Panc1 (cell line): Measurements from ENCODE around the gene KCP. TPM values are rescaled to one million over a fixed set of nuclear protein-coding genes. Genes with fewer than 3 reads are reported as not detected.

ENCODE experiments used
- ATAC-seq: fragments of 200-7000 bp; cut with Tn5 transposase; 2 replicates; pipeline ENCODE4 v1.9.1; 2020; ENCODE audit warnings: mild to moderate bottlenecking, moderate library complexity
- BruUV-seq: library from RNA; stranded (reverse); fragments of 400-500 nt; replicated peaks from 2 replicates; lab custom pipeline; 2021; lab: Mats Ljungman, UMichigan
- CTCF ChIA-PET: fragments of 300-600 bp; sonication (Branson Sonifier 250); formaldehyde crosslinking; loops from one replicate; lab custom pipeline; 2022; ENCODE audit warnings: antibody characterized with exemption; lab: Charles Lee
- POLR2A ChIA-PET: fragments of 300-600 bp; sonication (Branson Sonifier 250); formaldehyde crosslinking; loops from one replicate; lab custom pipeline; 2022; ENCODE audit warnings: antibody characterized with exemption; lab: Charles Lee
- DNase-seq: peaks from one replicate; pipeline ENCODE4 v3.0.0-alpha.2; 2010; ENCODE audit warnings: low read depth, low spot score
- H3K27ac ChIP-seq: 2 replicates; pipeline ENCODE4 v1.5.1; 2011; ENCODE audit warnings: mild to moderate bottlenecking, low read length, inconsistent platforms
- H3K27me3 ChIP-seq: fragments of 200-500 bp; sonication (Bioruptor generic); 2 replicates; pipeline ENCODE4 v1.6.0; 2014; ENCODE audit warnings: low read length, inconsistent platforms; ENCODE audit not compliant: control insufficient read depth, insufficient read depth
- H3K36me3 ChIP-seq: fragments of 200-500 bp; sonication (Bioruptor generic); 2 replicates; pipeline ENCODE4 v1.5.1; 2014; ENCODE audit warnings: inconsistent platforms, mild to moderate bottlenecking, low read length, moderate library complexity; ENCODE audit not compliant: control insufficient read depth, insufficient read depth
- H3K4me1 ChIP-seq: 2 replicates; pipeline ENCODE4 v1.5.1; 2011; ENCODE audit warnings: inconsistent platforms, mild to moderate bottlenecking, low read length, moderate library complexity; ENCODE audit not compliant: control insufficient read depth, insufficient read depth
- H3K4me3 ChIP-seq, 2 experiments: 2 replicates each; pipeline ENCODE4 v1.5.1; 2011 to 2012; ENCODE audit warnings: low read depth in 2 of 2, low read length in 2 of 2, mild to moderate bottlenecking in 2 of 2, inconsistent platforms in 1 of 2, moderate library complexity in 1 of 2
- H3K9me3 ChIP-seq: fragments of 200-500 bp; sonication (Bioruptor generic); 2 replicates; pipeline ENCODE4 v1.5.1; 2014; ENCODE audit warnings: low read depth, mild to moderate bottlenecking, inconsistent platforms, low read length, moderate library complexity; ENCODE audit not compliant: control insufficient read depth, insufficient read depth
- POLR2AphosphoS5 ChIP-seq: IDR thresholded peaks from 2 replicates; pipeline ENCODE4 v1.6.1; 2012; ENCODE audit warnings: mild to moderate bottlenecking, low read depth, low read length, moderate library complexity
- SIN3A ChIP-seq: IDR thresholded peaks from 2 replicates; pipeline ENCODE4 v1.6.1; 2012; ENCODE audit warnings: low read depth, mild to moderate bottlenecking, low read length, moderate library complexity, borderline replicate concordance; ENCODE audit not compliant: insufficient read depth
- TCF7L2 ChIP-seq: IDR thresholded peaks from 2 replicates; pipeline ENCODE4 v1.6.1; 2011; ENCODE audit warnings: mild to moderate bottlenecking, low read depth, low read length, inconsistent platforms
- in situ Hi-C: cut with HindIII; loops from 2 replicates; pipeline ENCODE4 v1.10.0; 2016; ENCODE audit warnings: low sequenced_read_pairs, low pct_unique_long_range_greater_than_20kb
- intact Hi-C: fragments of 100-400 bp; cut with micrococcal nuclease; formaldehyde crosslinking; loops from one replicate; pipeline ENCODE4 v1.10.0; 2022; ENCODE audit not compliant: unreplicated experiment
- total RNA-seq: library from RNA; stranded (reverse); gene quantifications from one replicate; pipeline ENCODE4 v1.2.1, GENCODE V29; 2021; ENCODE audit not compliant: unreplicated experiment
- TF ChIP-seq, protein P1 (sequence below): fragments of 450-650 bp; IDR thresholded peaks from 2 replicates; pipeline ENCODE4 v1.5.1; 2017; ENCODE audit warnings: mild to moderate bottlenecking
- TF ChIP-seq, protein P2 (sequence below), 2 experiments: IDR thresholded peaks; 2 replicates each; pipeline ENCODE4 v1.6.1; 2011 to 2012; ENCODE audit warnings: low read depth in 2 of 2, control low read depth in 1 of 2, low read length in 1 of 2, mild to moderate bottlenecking in 1 of 2, moderate library complexity in 1 of 2; ENCODE audit not compliant: insufficient read depth in 1 of 2

KCP gene
- total RNA-seq, 1 experiment from 2014 or later, result 0.13 TPM

DNA sequence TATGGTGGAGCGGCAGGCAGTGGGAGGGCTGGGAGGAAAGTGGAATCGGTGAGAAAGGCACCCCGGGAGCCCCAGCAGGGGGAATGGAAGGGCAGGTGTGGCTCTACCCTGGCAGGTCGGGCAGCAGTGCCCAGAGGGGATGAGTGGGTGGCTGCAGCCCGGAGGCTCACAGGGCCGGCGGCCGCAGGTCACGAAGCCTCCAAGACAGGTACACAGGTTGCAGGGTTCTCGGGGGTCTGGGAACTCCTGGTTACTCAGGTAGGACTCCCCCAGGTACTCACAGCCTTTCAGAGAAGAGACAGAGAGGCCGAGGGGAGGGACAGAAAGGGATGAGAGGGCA, 21.8 kb downstream of the KCP start:
- POLR2A ChIA-PET, result no interaction called here
- in situ Hi-C loops, result no loop called here
- no peak for DNase-seq
- CTCF ChIA-PET, result interaction anchor here (0.7 kb wide), 1 partner anchor 211 kb away, joined by 8 read pairs; no protein-coding TSS in a partner anchor
- no TSS peak for BruUV-seq
- Histone ChIP-seq H3K9me3 (no peaks in the 10 kb centered on the region), H3K36me3 (no peaks in the 10 kb centered on the region), H3K27ac (no peak overlapping the region), H3K27me3 (no peaks in the 10 kb centered on the region), H3K4me3 (no peak overlapping the region), H3K4me1 (no peaks in the 10 kb centered on the region; the same call in 1 of the 2 replicates)
- TF ChIP-seq, protein P1, sequence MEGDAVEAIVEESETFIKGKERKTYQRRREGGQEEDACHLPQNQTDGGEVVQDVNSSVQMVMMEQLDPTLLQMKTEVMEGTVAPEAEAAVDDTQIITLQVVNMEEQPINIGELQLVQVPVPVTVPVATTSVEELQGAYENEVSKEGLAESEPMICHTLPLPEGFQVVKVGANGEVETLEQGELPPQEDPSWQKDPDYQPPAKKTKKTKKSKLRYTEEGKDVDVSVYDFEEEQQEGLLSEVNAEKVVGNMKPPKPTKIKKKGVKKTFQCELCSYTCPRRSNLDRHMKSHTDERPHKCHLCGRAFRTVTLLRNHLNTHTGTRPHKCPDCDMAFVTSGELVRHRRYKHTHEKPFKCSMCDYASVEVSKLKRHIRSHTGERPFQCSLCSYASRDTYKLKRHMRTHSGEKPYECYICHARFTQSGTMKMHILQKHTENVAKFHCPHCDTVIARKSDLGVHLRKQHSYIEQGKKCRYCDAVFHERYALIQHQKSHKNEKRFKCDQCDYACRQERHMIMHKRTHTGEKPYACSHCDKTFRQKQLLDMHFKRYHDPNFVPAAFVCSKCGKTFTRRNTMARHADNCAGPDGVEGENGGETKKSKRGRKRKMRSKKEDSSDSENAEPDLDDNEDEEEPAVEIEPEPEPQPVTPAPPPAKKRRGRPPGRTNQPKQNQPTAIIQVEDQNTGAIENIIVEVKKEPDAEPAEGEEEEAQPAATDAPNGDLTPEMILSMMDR, result no peak
- TF ChIP-seq SIN3A (no peak), POLR2AphosphoS5 (no peak), TCF7L2 (no peak)
- TF ChIP-seq, protein P2, sequence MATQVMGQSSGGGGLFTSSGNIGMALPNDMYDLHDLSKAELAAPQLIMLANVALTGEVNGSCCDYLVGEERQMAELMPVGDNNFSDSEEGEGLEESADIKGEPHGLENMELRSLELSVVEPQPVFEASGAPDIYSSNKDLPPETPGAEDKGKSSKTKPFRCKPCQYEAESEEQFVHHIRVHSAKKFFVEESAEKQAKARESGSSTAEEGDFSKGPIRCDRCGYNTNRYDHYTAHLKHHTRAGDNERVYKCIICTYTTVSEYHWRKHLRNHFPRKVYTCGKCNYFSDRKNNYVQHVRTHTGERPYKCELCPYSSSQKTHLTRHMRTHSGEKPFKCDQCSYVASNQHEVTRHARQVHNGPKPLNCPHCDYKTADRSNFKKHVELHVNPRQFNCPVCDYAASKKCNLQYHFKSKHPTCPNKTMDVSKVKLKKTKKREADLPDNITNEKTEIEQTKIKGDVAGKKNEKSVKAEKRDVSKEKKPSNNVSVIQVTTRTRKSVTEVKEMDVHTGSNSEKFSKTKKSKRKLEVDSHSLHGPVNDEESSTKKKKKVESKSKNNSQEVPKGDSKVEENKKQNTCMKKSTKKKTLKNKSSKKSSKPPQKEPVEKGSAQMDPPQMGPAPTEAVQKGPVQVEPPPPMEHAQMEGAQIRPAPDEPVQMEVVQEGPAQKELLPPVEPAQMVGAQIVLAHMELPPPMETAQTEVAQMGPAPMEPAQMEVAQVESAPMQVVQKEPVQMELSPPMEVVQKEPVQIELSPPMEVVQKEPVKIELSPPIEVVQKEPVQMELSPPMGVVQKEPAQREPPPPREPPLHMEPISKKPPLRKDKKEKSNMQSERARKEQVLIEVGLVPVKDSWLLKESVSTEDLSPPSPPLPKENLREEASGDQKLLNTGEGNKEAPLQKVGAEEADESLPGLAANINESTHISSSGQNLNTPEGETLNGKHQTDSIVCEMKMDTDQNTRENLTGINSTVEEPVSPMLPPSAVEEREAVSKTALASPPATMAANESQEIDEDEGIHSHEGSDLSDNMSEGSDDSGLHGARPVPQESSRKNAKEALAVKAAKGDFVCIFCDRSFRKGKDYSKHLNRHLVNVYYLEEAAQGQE (IDR thresholded peaks at IDR 0.05; ENCODE audit: insufficient read depth in 1 of 2, low read depth in 2 of 2, low read length in 1 of 2), result no peak
- intact Hi-C loops, result loop anchor here (10.0 kb wide), 1 partner anchor 224 kb away; no protein-coding TSS in a partner anchor
- no peak for ATAC-seq

DNA sequence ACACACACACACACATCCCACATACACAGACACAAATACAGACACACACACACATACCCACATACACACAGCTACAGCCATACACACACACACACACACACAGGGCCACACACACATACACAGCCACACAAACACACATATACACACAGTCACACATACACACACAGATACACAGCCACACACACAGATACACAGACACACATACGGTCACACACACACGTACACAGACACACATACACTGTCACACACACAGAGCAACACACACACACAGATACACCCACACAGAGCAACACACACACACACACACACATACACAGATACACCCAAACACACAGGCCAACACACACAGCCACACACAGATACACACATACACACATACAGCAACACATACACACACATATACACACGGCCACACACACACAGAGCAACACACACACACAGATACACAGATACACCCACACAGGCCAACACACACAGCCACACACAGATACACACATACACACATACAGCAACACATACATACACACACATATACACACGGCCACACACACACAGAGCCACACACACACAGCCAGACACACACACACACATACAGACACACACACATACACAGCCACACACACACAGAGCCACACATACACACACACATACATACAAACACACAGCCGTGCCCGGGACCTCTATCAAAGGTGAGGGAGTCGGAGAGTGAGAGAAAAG, 22.3 kb downstream of the KCP start:
- no peaks in the 10 kb centered on the region for H3K9me3 ChIP-seq
- in situ Hi-C loops (no loop called here), intact Hi-C loops (loop anchor here (10.0 kb wide), 1 partner anchor 223 kb away; no protein-coding TSS in a partner anchor)
- ATAC-seq (no peak), DNase-seq (no peak)
- no peak overlapping the region for H3K27ac ChIP-seq
- TF ChIP-seq SIN3A (no peak), POLR2AphosphoS5 (no peak), TCF7L2 (no peak)
- TF ChIP-seq, protein P2 (IDR thresholded peaks at IDR 0.05; ENCODE audit: insufficient read depth in 1 of 2, low read depth in 2 of 2, low read length in 1 of 2), result no peak
- TF ChIP-seq, protein P1, result no peak
- BruUV-seq, result no TSS peak
- ChIA-PET CTCF (interaction anchor here (0.7 kb wide), 1 partner anchor 211 kb away, joined by 8 read pairs; no protein-coding TSS in a partner anchor), POLR2A (no interaction called here)
- no peaks in the 10 kb centered on the region; the same call in 1 of the 2 replicates for H3K4me1 ChIP-seq
- H3K27me3 ChIP-seq, result no peaks in the 10 kb centered on the region
- no peak overlapping the region for H3K4me3 ChIP-seq
- H3K36me3 ChIP-seq, result no peaks in the 10 kb centered on the region
